ENCODE results near the gene ZNF654. TPM values are rescaled to one million over a fixed set of nuclear protein-coding genes. Genes with fewer than 3 reads are reported as not detected.

The ZNF654 gene
- total RNA-seq, 2 experiments from 2014 or later, result 26.5 to 27.4 TPM

GRCh38 chr3:88188436-88188835 lies 129.4 kb downstream of the ZNF654 start:
- no peak for DNase-seq
- Mint-ChIP-seq H3K9me3 (no peaks in the 10 kb centered on the region), H3K27ac (no peak overlapping the region), H3K27me3 (peaks cover 14% of the 10 kb centered on the region), H3K36me3 (ENCODE audit: low read depth) (no peaks in the 10 kb centered on the region), H3K4me1 (peaks cover 4% of the 10 kb centered on the region), H3K4me3 (no peak overlapping the region)
- ChIA-PET CTCF (no interaction called here), POLR2A (interaction anchor here (1.3 kb wide), 1 partner anchor 39 kb away, joined by 3 read pairs; the partner anchor contains the start of gene C3orf38)

GRCh38 chr3:88189361-88189810 lies 130.3 kb downstream of the ZNF654 start:
- no peak overlapping the region for H3K4me3 Mint-ChIP-seq
- H3K9me3 Mint-ChIP-seq, result no peaks in the 10 kb centered on the region
- H3K4me1 Mint-ChIP-seq, result peaks cover 4% of the 10 kb centered on the region
- ChIA-PET POLR2A (interaction anchor here (1.3 kb wide), 1 partner anchor 40 kb away, joined by 3 read pairs; the partner anchor contains the start of gene C3orf38), CTCF (no interaction called here)
- no peak overlapping the region for H3K27ac Mint-ChIP-seq
- peaks cover 11% of the 10 kb centered on the region for H3K27me3 Mint-ChIP-seq
- no peak for DNase-seq
- no peaks in the 10 kb centered on the region for H3K36me3 Mint-ChIP-seq (ENCODE audit: low read depth)

GRCh38 chr3:88191872-88192409 lies 132.9 kb downstream of the ZNF654 start:
- Mint-ChIP-seq H3K27me3 (peaks cover 4% of the 10 kb centered on the region), H3K9me3 (no peaks in the 10 kb centered on the region), H3K27ac (no peak overlapping the region), H3K36me3 (ENCODE audit: low read depth) (no peaks in the 10 kb centered on the region), H3K4me3 (no peak overlapping the region), H3K4me1 (peaks cover 4% of the 10 kb centered on the region)
- CTCF ChIA-PET, result no interaction called here
- POLR2A ChIA-PET, result no interaction called here
- DNase-seq, result no peak

- CTCF ChIA-PET, result no interaction called here
- Mint-ChIP-seq H3K4me3 (no peak overlapping the region), H3K9me3 (no peaks in the 10 kb centered on the region), H3K4me1 (peaks cover 4% of the 10 kb centered on the region), H3K36me3 (ENCODE audit: low read depth) (no peaks in the 10 kb centered on the region), H3K27ac (no peak overlapping the region), H3K27me3 (peaks cover 4% of the 10 kb centered on the region)
- no peak for DNase-seq
- POLR2A ChIA-PET, result no interaction called here
Measured at GRCh38 chr3:88192631-88193030, 133.6 kb downstream of the ZNF654 start.

Other genes with a start within 250 kb of the ZNF654 start
- gene CGGBP1, start 250 bp upstream of the ZNF654 start, total RNA-seq, result 100 to 1,000 TPM; 105 to 118 TPM
- 10 to 100 TPM; 32.6 to 36.5 TPM for gene C3orf38, start 90.7 kb downstream of the ZNF654 start, total RNA-seq